ENCODE measurements around the gene APELA.
"Not testable (repeated sequence)": the region's sequence is repeated elsewhere in the genome, so short reads cannot be mapped to it uniquely, and the experiment has no call there.

Gene APELA

DNA sequence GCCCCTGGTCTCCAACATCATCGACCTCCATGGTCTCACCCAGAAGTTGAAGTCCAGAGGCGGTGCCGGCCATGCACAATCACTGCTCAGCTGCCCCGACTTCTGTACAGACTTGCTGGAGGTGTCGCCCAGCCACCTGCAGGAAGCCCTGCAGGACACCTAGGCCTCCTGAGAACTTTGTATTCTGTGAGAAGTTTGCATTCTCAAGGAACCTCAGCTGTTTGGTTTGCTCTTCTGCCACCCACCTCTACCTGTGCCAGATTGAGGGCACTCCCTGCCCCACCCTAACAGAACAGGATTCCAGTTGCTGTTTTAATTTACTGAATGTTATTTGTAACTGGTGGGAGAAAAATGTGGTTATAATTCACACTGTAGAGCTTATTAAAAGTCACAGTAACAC, 53.7 kb downstream of the APELA start:
- ChIA-PET POLR2A (no interaction called here), CTCF (no interaction called here)
- no peak for DNase-seq (ENCODE audit: extremely low spot score)
- no peak for TF ChIP-seq SP1 (IDR thresholded peaks at IDR 0.05)
- no peak for TF ChIP-seq HDGF (IDR thresholded peaks at IDR 0.05; ENCODE audit: borderline replicate concordance)
- no peak for TF ChIP-seq ARNT (IDR thresholded peaks at IDR 0.05)
- no peak for TF ChIP-seq L3MBTL2 (conservative IDR thresholded peaks at IDR 0.05)

DNA sequence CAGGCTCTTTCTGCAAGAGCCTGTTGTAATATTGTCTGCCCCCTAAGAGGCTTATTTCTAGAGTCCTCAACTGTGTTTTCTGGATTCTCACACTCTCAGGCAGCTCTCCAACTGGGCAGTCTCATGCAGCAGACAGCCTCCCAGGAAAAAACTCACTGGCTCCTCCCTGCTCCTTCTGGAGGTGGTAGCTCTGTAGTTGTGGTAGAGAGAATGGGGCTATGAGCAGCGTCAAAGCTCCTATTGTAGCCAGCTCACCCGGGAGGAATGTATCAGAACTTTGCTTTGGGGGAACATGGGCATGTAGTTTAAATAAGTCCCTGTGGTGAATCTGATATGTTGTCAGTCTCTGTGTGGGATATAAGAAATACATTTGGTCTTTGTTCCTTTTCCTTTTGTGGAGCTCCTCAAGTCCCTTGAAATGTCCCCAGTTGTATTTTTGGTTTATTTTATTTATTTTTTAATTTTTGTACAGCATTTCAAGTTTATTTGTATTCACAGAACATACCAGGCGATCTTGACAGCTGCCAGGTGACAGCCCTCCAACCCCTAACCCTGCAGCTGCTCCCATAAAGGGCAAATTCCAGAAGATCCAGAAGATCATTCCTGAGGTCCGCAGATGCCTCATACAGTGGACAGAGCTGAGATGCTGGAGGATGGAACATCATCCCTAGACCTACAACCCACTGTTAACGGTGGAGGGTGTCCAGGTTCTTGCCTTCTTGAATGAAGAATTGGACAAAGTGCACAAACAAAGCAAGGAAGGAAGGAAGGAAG, 54.8 kb downstream of the APELA start:
- ChIA-PET POLR2A (no interaction called here), CTCF (no interaction called here)
- no peak for DNase-seq (ENCODE audit: extremely low spot score)
- no peak for TF ChIP-seq FOXA1 (IDR thresholded peaks at IDR 0.05)
- TF ChIP-seq L3MBTL2 (conservative IDR thresholded peaks at IDR 0.05), result no peak

DNA sequence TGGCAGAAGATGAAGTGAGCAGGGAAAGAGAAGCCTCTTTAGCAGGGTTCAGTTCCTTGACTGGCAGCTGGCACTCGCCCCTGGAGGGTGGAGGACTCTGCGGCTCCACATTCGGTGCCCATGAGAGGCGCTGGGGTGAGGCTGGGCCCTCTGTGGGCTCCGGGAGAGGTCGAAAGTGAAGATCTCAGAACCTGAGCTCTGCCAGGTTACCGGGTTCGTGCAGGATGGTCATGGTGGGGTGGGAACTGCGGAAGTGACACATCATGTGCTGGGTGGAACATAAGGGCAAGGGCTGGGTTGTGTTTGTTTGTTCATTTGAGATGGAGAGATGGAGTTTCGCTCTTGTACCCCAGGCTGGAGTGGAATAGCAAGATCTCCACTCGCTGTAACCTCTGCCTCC, 56.3 kb downstream of the APELA start:
- TF ChIP-seq ELF4 (IDR thresholded peaks at IDR 0.05), result no peak
- no peak for DNase-seq (ENCODE audit: extremely low spot score)
- POLR2A ChIA-PET, result no interaction called here
- CTCF ChIA-PET, result no interaction called here

DNA sequence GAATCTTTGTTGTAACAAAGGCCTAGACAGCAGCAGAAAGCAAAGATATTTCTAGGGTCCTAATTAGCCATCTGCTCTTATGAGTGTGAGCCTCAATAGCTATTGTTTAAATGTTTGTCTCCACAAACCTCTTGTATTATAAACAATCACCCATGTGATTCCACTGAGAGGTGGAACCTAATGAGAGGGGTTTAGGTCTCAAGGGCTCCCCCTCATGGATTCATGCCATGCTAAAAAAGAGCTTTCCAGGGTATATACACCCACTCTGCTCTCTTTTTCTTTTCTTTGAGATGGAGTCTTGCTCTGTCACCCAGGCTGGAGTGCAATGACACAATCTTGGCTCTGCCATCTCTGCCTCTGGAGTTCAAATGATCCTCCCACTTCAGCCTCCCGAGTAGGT, 58.4 kb downstream of the APELA start:
- CTCF ChIA-PET, result interaction anchor here (0.6 to 1.0 kb wide), 4 partner anchors 51 to 711 kb away, joined by 3 to 4 read pairs (median 3); no protein-coding TSS in a partner anchor
- TF ChIP-seq SUZ12 (IDR thresholded peaks at IDR 0.05), result no peak
- no peak for TF ChIP-seq TARDBP (IDR thresholded peaks at IDR 0.05)
- DNase-seq (ENCODE audit: extremely low spot score), result peak; percentile 18
- POLR2A ChIA-PET, result no interaction called here

DNA sequence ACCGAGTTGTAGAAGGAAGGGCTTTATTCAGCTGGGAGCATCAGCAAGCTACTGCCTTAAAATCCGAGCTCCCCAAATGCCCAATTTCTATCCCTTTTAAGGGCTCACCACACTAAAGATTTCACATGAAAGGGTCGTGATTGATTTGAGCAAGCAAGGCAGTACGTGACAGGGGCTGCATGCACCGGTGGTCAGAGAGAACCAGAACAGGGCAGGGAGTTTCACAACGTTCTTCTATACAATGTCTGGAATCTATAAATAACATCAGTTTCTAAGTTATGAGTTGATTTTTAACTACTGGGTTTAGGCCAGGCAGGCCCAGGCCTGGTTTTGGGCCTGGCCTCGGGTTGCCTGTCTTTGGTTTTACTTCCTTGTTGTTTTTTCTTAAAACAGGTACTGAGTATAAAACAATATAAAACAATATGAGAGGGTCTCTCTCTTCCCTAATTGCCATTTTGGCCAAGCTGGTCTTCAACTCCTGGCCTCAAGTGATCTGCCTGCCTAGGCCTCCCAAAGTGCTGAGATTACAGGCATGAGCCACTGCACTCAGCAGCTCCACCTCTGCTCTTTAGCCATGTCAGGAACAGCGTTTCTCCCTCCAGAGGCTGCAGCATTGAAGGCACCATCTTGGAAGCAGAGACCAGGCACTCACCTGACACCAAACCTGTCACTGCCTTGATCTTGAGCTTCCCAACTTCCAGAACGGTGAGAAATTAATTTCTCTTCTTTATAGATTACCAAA, 59.1 kb downstream of the APELA start:
- POLR2A ChIA-PET; DNase-seq (ENCODE audit: extremely low spot score): not testable (repeated sequence)
- CTCF ChIA-PET, result interaction anchor here (0.7 to 1.0 kb wide), 3 partner anchors 52 to 710 kb away, joined by 3 to 4 read pairs (median 3); no protein-coding TSS in a partner anchor

DNA sequence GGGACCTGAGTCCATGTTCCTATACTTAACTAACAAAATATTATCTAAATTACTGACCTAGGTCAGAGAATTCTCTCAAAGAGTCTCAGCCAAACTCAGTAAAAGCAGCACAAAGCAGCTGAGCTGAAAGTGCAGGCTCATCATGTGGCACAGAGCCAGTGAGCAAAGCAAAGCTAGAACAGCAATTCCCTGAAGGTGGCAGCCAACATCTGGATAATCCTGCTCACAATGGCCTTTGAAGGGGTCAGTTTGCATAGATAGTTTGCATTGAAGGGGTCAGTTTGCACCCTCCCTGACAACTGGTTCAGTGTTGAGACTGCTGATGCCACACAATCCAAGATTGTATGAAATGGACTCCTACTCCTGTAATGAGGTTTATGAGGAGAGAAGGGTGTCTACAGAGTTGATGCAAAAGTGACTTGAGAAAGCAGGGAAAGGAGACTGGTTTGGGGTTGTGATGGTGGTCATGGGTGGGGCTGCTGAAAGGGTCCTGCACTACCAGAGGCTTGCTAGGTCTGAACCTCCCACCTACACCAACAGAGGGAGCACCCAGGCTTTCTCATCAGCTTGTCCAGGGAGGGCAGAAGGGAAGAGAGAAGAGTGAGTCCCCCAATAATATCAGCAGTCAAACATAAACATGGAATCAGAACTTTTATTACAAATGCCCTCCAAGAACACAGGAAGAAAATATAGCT, 60.7 kb downstream of the APELA start:
- TF ChIP-seq LEF1 (IDR thresholded peaks at IDR 0.05; ENCODE audit: borderline replicate concordance) (no peak), FOXK2 (IDR thresholded peaks at IDR 0.05) (no peak), BHLHE40 (IDR thresholded peaks at IDR 0.05; ENCODE audit: borderline replicate concordance) (no peak), L3MBTL2 (conservative IDR thresholded peaks at IDR 0.05) (no peak), SP1 (IDR thresholded peaks at IDR 0.05) (no peak), CTBP1 (IDR thresholded peaks at IDR 0.05; ENCODE audit: borderline replicate concordance) (no peak), HDGF (IDR thresholded peaks at IDR 0.05; ENCODE audit: borderline replicate concordance) (no peak), FOXM1 (IDR thresholded peaks at IDR 0.05; ENCODE audit: borderline replicate concordance) (no peak), FOXA1 (IDR thresholded peaks at IDR 0.05) (no peak), ZNF384 (IDR thresholded peaks at IDR 0.05) (no peak), TARDBP (IDR thresholded peaks at IDR 0.05) (no peak), NFRKB (IDR thresholded peaks at IDR 0.05) (no peak), SUZ12 (IDR thresholded peaks at IDR 0.05) (no peak), ARNT (IDR thresholded peaks at IDR 0.05) (no peak), ELF4 (IDR thresholded peaks at IDR 0.05) (no peak)
- TF ChIP-seq, protein P1, sequence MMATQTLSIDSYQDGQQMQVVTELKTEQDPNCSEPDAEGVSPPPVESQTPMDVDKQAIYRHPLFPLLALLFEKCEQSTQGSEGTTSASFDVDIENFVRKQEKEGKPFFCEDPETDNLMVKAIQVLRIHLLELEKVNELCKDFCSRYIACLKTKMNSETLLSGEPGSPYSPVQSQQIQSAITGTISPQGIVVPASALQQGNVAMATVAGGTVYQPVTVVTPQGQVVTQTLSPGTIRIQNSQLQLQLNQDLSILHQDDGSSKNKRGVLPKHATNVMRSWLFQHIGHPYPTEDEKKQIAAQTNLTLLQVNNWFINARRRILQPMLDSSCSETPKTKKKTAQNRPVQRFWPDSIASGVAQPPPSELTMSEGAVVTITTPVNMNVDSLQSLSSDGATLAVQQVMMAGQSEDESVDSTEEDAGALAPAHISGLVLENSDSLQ (IDR thresholded peaks at IDR 0.05), result no peak
- peak; percentile 14 for DNase-seq (ENCODE audit: extremely low spot score)
- CTCF ChIA-PET, result interaction anchor here (0.6 kb wide), 1 partner anchor 169 kb away, joined by 5 read pairs; no protein-coding TSS in a partner anchor
- POLR2A ChIA-PET, result no interaction called here

DNA sequence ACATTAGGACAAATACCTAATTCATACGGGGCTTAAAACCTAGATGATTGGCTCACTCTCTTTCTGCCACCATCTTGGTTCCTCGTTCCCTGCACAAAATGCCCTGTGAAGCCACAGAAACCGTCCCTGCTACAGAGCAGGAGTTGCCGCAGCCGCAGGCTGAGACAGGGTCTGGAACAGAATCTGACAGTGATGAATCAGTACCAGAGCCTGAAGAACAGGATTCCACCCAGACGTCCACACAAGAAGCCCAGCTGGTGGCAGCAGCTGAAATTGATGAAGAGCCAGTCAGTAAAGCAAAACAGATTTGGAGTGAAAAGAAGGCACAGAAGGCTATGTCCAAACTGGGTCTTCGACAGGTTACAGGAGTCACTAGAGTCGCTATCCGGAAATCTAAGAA, 66.2 kb downstream of the APELA start:
- ChIA-PET POLR2A (no interaction called here), CTCF (no interaction called here)
- DNase-seq (ENCODE audit: extremely low spot score), result no peak
- TF ChIP-seq FOXA1 (IDR thresholded peaks at IDR 0.05) (no peak), L3MBTL2 (conservative IDR thresholded peaks at IDR 0.05) (no peak), SP1 (IDR thresholded peaks at IDR 0.05) (no peak), HDGF (IDR thresholded peaks at IDR 0.05; ENCODE audit: borderline replicate concordance) (no peak)

DNA sequence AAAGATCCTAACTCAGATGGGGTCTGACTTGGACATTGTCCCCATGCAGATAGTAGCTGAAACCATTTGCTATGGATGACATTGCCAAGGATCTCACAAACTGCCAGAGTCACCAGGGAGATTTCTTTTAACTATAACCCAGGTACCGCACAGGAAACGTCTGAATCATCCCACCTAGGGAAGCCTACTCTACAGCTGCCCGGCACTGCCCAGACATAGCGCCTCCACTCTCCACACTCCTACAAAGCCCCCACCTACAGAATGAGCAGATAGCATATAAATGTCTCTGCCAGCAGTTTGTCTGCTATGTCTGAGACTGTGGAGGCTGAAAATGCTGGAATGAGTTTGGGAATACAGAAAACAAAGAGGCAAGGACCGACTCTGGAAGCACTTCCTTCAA, 68.2 kb downstream of the APELA start:
- TF ChIP-seq SP1 (IDR thresholded peaks at IDR 0.05) (no peak), NFRKB (IDR thresholded peaks at IDR 0.05) (no peak), ZNF384 (IDR thresholded peaks at IDR 0.05) (no peak), TARDBP (IDR thresholded peaks at IDR 0.05) (no peak), HDGF (IDR thresholded peaks at IDR 0.05; ENCODE audit: borderline replicate concordance) (no peak), ELF4 (IDR thresholded peaks at IDR 0.05) (no peak), BHLHE40 (IDR thresholded peaks at IDR 0.05; ENCODE audit: borderline replicate concordance) (no peak), FOXA1 (IDR thresholded peaks at IDR 0.05) (no peak), SUZ12 (IDR thresholded peaks at IDR 0.05) (no peak), LEF1 (IDR thresholded peaks at IDR 0.05; ENCODE audit: borderline replicate concordance) (no peak), ARNT (IDR thresholded peaks at IDR 0.05) (no peak), FOXK2 (IDR thresholded peaks at IDR 0.05) (no peak), FOXM1 (IDR thresholded peaks at IDR 0.05; ENCODE audit: borderline replicate concordance) (no peak), CTBP1 (IDR thresholded peaks at IDR 0.05; ENCODE audit: borderline replicate concordance) (no peak), L3MBTL2 (conservative IDR thresholded peaks at IDR 0.05) (no peak)
- TF ChIP-seq, protein P1 (IDR thresholded peaks at IDR 0.05), result no peak
- no peak for DNase-seq (ENCODE audit: extremely low spot score)
- CTCF ChIA-PET, result no interaction called here
- POLR2A ChIA-PET, result no interaction called here

Measured in HEK293T (cell line).